HepG2 (cell line): ENCODE data around the gene MRPL9. TPM values are rescaled to one million over a fixed set of nuclear protein-coding genes. Genes with fewer than 3 reads are reported as not detected.

Experiments
- HNRNPUL1 ChIP-seq: fragments of 200-400 bp; formaldehyde crosslinking; IDR thresholded peaks from 2 replicates; pipeline ENCODE4 v1.6.1; 2017; ENCODE audit warnings: low read depth, mild to moderate bottlenecking, low read length, moderate library complexity
- SIX4 ChIP-seq: sonication (generic); formaldehyde crosslinking; IDR thresholded peaks from 2 replicates; pipeline ENCODE4 v1.4.0; 2020; ENCODE audit warnings: missing genetic modification reagents
- ZBTB3 ChIP-seq: sonication (generic); formaldehyde crosslinking; IDR thresholded peaks from 2 replicates; pipeline ENCODE4 v1.4.0; 2020; ENCODE audit warnings: low read depth, mild to moderate bottlenecking, moderate library complexity, missing genetic modification reagents, borderline replicate concordance
- polyA plus RNA-seq, 8 experiments: library from polyadenylated mRNA; depleted of rRNA in 3 of 8; stranded (reverse) in 7 of 8; unstranded in 1 of 8; fragments of >200 nt; fragmentation: Illumina TruSeq in 4 of 8; extraction: Trizol in 4 of 8; gene quantifications; 2 replicates each; pipeline versions ENCODE4 v1.2.1 to v1.2.3, GENCODE V29; 2011 to 2016; ENCODE audit warnings: low read depth in 4 of 8, missing spikeins in 1 of 8, mixed read lengths in 1 of 8; ENCODE audit not compliant: insufficient read depth in 1 of 8
- total RNA-seq, 5 experiments: library from RNA; depleted of rRNA; stranded (reverse); fragments of >200 nt; fragmentation: Illumina TruSeq; extraction: Trizol; gene quantifications; 2 replicates each; pipeline ENCODE4 v1.2.3, GENCODE V29; 2016; ENCODE audit warnings: low read depth in 1 of 5
- TF ChIP-seq, protein P1 (sequence below): sonication (generic); formaldehyde crosslinking; IDR thresholded peaks from 2 replicates; pipeline ENCODE4 v1.4.0; 2020; ENCODE audit warnings: missing genetic modification reagents
- TF ChIP-seq, protein P2 (sequence below): sonication (generic); formaldehyde crosslinking; IDR thresholded peaks from 2 replicates; pipeline ENCODE4 v1.8.1; 2023; ENCODE audit warnings: mild to moderate bottlenecking, missing genetic modification reagents
- TF ChIP-seq, protein P3 (sequence below): sonication (generic); formaldehyde crosslinking; IDR thresholded peaks from 2 replicates; pipeline ENCODE4 v1.5.1; 2020; ENCODE audit warnings: missing genetic modification reagents, mild to moderate bottlenecking, borderline replicate concordance

MRPL9 gene
- total and polyA plus RNA-seq, 2 of the 13 experiments (the other 11 are each of a cell fraction or from before 2014, with no cell fraction given) = 72.1 to 107 TPM

DNA sequence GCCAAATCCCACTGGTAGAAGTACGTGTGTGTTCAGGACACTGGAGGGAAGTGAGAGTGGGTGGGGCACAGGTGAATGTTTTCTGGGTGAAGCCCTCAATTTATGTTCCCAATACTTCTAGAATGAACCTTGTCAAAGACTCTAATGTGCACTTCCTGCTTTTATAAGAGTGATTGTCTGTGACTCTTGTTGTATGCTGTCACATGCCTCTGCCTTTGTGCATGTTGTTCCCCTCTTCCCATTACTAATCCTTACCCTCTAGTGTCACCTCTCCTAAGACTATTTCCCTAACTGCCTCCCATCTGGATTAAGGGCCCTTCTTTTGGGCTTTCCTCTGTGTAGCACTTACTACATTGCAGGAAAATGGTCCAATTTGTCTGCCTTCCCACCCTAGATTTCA, 44.5 kb upstream of the MRPL9 start (continued):
- TF ChIP-seq, protein P1, sequence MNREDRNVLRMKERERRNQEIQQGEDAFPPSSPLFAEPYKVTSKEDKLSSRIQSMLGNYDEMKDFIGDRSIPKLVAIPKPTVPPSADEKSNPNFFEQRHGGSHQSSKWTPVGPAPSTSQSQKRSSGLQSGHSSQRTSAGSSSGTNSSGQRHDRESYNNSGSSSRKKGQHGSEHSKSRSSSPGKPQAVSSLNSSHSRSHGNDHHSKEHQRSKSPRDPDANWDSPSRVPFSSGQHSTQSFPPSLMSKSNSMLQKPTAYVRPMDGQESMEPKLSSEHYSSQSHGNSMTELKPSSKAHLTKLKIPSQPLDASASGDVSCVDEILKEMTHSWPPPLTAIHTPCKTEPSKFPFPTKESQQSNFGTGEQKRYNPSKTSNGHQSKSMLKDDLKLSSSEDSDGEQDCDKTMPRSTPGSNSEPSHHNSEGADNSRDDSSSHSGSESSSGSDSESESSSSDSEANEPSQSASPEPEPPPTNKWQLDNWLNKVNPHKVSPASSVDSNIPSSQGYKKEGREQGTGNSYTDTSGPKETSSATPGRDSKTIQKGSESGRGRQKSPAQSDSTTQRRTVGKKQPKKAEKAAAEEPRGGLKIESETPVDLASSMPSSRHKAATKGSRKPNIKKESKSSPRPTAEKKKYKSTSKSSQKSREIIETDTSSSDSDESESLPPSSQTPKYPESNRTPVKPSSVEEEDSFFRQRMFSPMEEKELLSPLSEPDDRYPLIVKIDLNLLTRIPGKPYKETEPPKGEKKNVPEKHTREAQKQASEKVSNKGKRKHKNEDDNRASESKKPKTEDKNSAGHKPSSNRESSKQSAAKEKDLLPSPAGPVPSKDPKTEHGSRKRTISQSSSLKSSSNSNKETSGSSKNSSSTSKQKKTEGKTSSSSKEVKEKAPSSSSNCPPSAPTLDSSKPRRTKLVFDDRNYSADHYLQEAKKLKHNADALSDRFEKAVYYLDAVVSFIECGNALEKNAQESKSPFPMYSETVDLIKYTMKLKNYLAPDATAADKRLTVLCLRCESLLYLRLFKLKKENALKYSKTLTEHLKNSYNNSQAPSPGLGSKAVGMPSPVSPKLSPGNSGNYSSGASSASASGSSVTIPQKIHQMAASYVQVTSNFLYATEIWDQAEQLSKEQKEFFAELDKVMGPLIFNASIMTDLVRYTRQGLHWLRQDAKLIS (CRISPR knock-in tag) = no peak
- TF ChIP-seq, protein P2, sequence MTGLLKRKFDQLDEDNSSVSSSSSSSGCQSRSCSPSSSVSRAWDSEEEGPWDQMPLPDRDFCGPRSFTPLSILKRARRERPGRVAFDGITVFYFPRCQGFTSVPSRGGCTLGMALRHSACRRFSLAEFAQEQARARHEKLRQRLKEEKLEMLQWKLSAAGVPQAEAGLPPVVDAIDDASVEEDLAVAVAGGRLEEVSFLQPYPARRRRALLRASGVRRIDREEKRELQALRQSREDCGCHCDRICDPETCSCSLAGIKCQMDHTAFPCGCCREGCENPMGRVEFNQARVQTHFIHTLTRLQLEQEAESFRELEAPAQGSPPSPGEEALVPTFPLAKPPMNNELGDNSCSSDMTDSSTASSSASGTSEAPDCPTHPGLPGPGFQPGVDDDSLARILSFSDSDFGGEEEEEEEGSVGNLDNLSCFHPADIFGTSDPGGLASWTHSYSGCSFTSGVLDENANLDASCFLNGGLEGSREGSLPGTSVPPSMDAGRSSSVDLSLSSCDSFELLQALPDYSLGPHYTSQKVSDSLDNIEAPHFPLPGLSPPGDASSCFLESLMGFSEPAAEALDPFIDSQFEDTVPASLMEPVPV = no peak
- TF ChIP-seq ZBTB3 (CRISPR knock-in tag) (no peak), SIX4 (CRISPR knock-in tag) (no peak), HNRNPUL1 (no peak)
- TF ChIP-seq, protein P3, sequence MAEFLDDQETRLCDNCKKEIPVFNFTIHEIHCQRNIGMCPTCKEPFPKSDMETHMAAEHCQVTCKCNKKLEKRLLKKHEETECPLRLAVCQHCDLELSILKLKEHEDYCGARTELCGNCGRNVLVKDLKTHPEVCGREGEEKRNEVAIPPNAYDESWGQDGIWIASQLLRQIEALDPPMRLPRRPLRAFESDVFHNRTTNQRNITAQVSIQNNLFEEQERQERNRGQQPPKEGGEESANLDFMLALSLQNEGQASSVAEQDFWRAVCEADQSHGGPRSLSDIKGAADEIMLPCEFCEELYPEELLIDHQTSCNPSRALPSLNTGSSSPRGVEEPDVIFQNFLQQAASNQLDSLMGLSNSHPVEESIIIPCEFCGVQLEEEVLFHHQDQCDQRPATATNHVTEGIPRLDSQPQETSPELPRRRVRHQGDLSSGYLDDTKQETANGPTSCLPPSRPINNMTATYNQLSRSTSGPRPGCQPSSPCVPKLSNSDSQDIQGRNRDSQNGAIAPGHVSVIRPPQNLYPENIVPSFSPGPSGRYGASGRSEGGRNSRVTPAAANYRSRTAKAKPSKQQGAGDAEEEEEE (CRISPR knock-in tag) = no peak
